Spleen (tissue), 3 donors: Measurements from ENCODE around the gene RPLP1.

Source experiments
- POLR2A ChIP-seq, 3 donors: fragments of 450-650 bp; IDR thresholded peaks; one replicate each; pipeline ENCODE4 v1.5.1; 2017; ENCODE audit warnings: antibody characterized with exemption in 3 of 3, mild to moderate bottlenecking in 1 of 3
- POLR2AphosphoS5 ChIP-seq, 3 donors: sonication (generic); formaldehyde crosslinking; IDR thresholded peaks; one replicate each; pipeline ENCODE4 v1.5.1; 2017; ENCODE audit warnings: antibody characterized with exemption in 3 of 3

- TF ChIP-seq POLR2A (IDR thresholded peaks at IDR 0.05) (no peak), POLR2AphosphoS5 (IDR thresholded peaks at IDR 0.05) (no peak)
Measured at GRCh38 chr15:69482686-69483256, 30.2 kb downstream of the RPLP1 start.
